H9 (cell line): ENCODE data around the gene DNAI2. TPM values are rescaled to one million over a fixed set of nuclear protein-coding genes. Genes with fewer than 3 reads are reported as not detected.

Experiments
- DNase-seq: peaks from one replicate; pipeline ENCODE4 v3.0.0-alpha.2; 2017
- H2AFZ ChIP-seq: one replicate; pipeline ENCODE4 v1.6.1; 2013; ENCODE audit warnings: mild to moderate bottlenecking, low read length, control low read depth, moderate library complexity
- H2AK5ac ChIP-seq: 2 replicates; pipeline ENCODE4 v1.6.1; 2013; ENCODE audit warnings: low read length, control low read depth, mixed read lengths; ENCODE audit not compliant: insufficient read length
- H2BK120ac ChIP-seq: one replicate; pipeline ENCODE4 v1.6.1; 2013; ENCODE audit warnings: low read depth, mild to moderate bottlenecking, low read length, control low read depth, inconsistent platforms; ENCODE audit not compliant: poor library complexity, severe bottlenecking
- H2BK12ac ChIP-seq: 2 replicates; pipeline ENCODE4 v1.6.1; 2013; ENCODE audit warnings: low read length, control low read depth, mixed read lengths, low read depth; ENCODE audit not compliant: insufficient read length
- H2BK15ac ChIP-seq: 2 replicates; pipeline ENCODE4 v1.6.1; 2013; ENCODE audit warnings: low read depth, low read length, control low read depth
- H2BK20ac ChIP-seq: one replicate; pipeline ENCODE4 v1.6.1; 2013; ENCODE audit warnings: low read depth, mild to moderate bottlenecking, low read length, control low read depth, inconsistent platforms; ENCODE audit not compliant: poor library complexity, severe bottlenecking
- H2BK5ac ChIP-seq: 2 replicates; pipeline ENCODE4 v1.6.1; 2013; ENCODE audit warnings: low read length, control low read depth, mixed read lengths; ENCODE audit not compliant: insufficient read length
- H3K14ac ChIP-seq: 2 replicates; pipeline ENCODE4 v1.6.1; 2013; ENCODE audit warnings: low read length, control low read depth; ENCODE audit not compliant: insufficient read depth
- H3K18ac ChIP-seq: 2 replicates; pipeline ENCODE4 v1.6.1; 2013; ENCODE audit warnings: low read depth, mild to moderate bottlenecking, mixed read lengths, low read length, control low read depth; ENCODE audit not compliant: insufficient read length
- H3K23ac ChIP-seq: 2 replicates; pipeline ENCODE4 v1.6.1; 2013; ENCODE audit warnings: low read length, control low read depth, mixed read lengths, low read depth; ENCODE audit not compliant: insufficient read length
- H3K23me2 ChIP-seq: 2 replicates; pipeline ENCODE4 v1.6.1; 2013; ENCODE audit warnings: low read depth, mild to moderate bottlenecking, mixed read lengths, low read length, control low read depth; ENCODE audit not compliant: insufficient read length, poor library complexity, severe bottlenecking
- H3K27ac ChIP-seq: 2 replicates; pipeline ENCODE4 v1.5.1; 2013; ENCODE audit warnings: low read length, control low read depth, mixed read lengths, low read depth; ENCODE audit not compliant: insufficient read length
- H3K27me3 ChIP-seq: 2 replicates; pipeline ENCODE4 v1.6.1; 2013; ENCODE audit warnings: low read length, control low read depth, inconsistent platforms; ENCODE audit not compliant: insufficient read depth
- H3K4ac ChIP-seq: 2 replicates; pipeline ENCODE4 v1.6.1; 2013; ENCODE audit warnings: low read depth, mild to moderate bottlenecking, control low read depth, inconsistent platforms, low read length, moderate library complexity
- H3K4me1 ChIP-seq: 2 replicates; pipeline ENCODE4 v1.6.1; 2013; ENCODE audit warnings: low read length, control low read depth, inconsistent platforms; ENCODE audit not compliant: insufficient read depth
- H3K4me2 ChIP-seq: 2 replicates; pipeline ENCODE4 v1.6.1; 2013; ENCODE audit warnings: low read length, control low read depth, mixed read lengths; ENCODE audit not compliant: insufficient read length, insufficient read depth
- H3K56ac ChIP-seq: 2 replicates; pipeline ENCODE4 v1.6.1; 2013; ENCODE audit warnings: low read depth, mild to moderate bottlenecking, mixed read lengths, low read length, control low read depth; ENCODE audit not compliant: insufficient read length
- H3K79me1 ChIP-seq: 2 replicates; pipeline ENCODE4 v1.6.1; 2013; ENCODE audit warnings: low read depth, mild to moderate bottlenecking, moderate library complexity, low read length, control low read depth, inconsistent platforms; ENCODE audit not compliant: insufficient read depth, poor library complexity, severe bottlenecking
- H3K79me2 ChIP-seq: 2 replicates; pipeline ENCODE4 v1.6.1; 2013; ENCODE audit warnings: low read length, control low read depth, inconsistent platforms; ENCODE audit not compliant: insufficient read depth
- H3K9ac ChIP-seq: 2 replicates; pipeline ENCODE4 v1.6.1; 2013; ENCODE audit warnings: low read length, control low read depth, mixed read lengths; ENCODE audit not compliant: insufficient read length; ENCODE audit errors: extremely low read depth
- H3K9me3 ChIP-seq: one replicate; pipeline ENCODE4 v1.6.1; 2013; ENCODE audit warnings: low read depth, low read length, inconsistent platforms; ENCODE audit not compliant: control insufficient read depth
- H3T11ph ChIP-seq: one replicate; pipeline ENCODE4 v1.6.1; 2013; ENCODE audit warnings: mild to moderate bottlenecking, low read length, control low read depth, inconsistent platforms
- H4K20me1 ChIP-seq: one replicate; pipeline ENCODE4 v1.6.1; 2013; ENCODE audit not compliant: control insufficient read depth, insufficient read length, insufficient read depth
- H4K5ac ChIP-seq: 2 replicates; pipeline ENCODE4 v1.6.1; 2013; ENCODE audit warnings: low read depth, mild to moderate bottlenecking, mixed read lengths, low read length, control low read depth; ENCODE audit not compliant: insufficient read length
- H4K8ac ChIP-seq: replicated peaks from 2 replicates; pipeline ENCODE4 v1.6.1; 2013; ENCODE audit warnings: low read length, control low read depth, mixed read lengths, low read depth; ENCODE audit not compliant: insufficient read length
- H4K91ac ChIP-seq: 2 replicates; pipeline ENCODE4 v1.6.1; 2013; ENCODE audit warnings: low read depth, mild to moderate bottlenecking, moderate library complexity, mixed read lengths, low read length, control low read depth; ENCODE audit not compliant: insufficient read length
- H3K27ac Mint-ChIP-seq, 3 experiments: 2 replicates in 2 of 3; 3 replicates in 1 of 3; pipeline ENCODE4 v1.8.0; 2020 to 2021; ENCODE audit warnings: mixed read lengths in 3 of 3, mild to moderate bottlenecking in 1 of 3, moderate library complexity in 1 of 3
- H3K27me3 Mint-ChIP-seq: 2 replicates; pipeline ENCODE4 v1.8.0; 2021; ENCODE audit warnings: low read depth, mild to moderate bottlenecking, moderate library complexity, mixed read lengths
- H3K36me3 Mint-ChIP-seq, 3 experiments: 2 replicates in 2 of 3; 3 replicates in 1 of 3; pipeline ENCODE4 v1.8.0; 2020 to 2021; ENCODE audit warnings: low read depth in 3 of 3, mixed read lengths in 3 of 3; ENCODE audit not compliant: insufficient read depth in 1 of 3
- H3K4me1 Mint-ChIP-seq, 2 experiments: 2 replicates each; pipeline ENCODE4 v1.8.0; 2020; ENCODE audit warnings: mixed read lengths in 2 of 2
- H3K4me3 Mint-ChIP-seq, 2 experiments: 2 replicates in 1 of 2; 3 replicates in 1 of 2; pipeline ENCODE4 v1.8.0; 2020 to 2021; ENCODE audit warnings: mild to moderate bottlenecking in 2 of 2, mixed read lengths in 2 of 2, moderate library complexity in 1 of 2
- H3K9me3 Mint-ChIP-seq, 2 experiments: 2 replicates in 1 of 2; 3 replicates in 1 of 2; pipeline ENCODE4 v1.8.0; 2020; ENCODE audit warnings: mild to moderate bottlenecking in 2 of 2, mixed read lengths in 2 of 2, moderate library complexity in 1 of 2
- CTCF ChIP-seq: fragments of 200-600 bp; sonication (generic); conservative IDR thresholded peaks from 3 replicates; pipeline ENCODE4 v1.8.0; 2021; ENCODE audit warnings: antibody characterized with exemption, mild to moderate bottlenecking
- WGBS: extraction: QIAGEN DNeasy Blood & Tissue Kit; methylation state at CpG from one replicate; pipeline ENCODE4 v1.1.7; 2013; ENCODE audit warnings: missing lambda C conversion rate, low lambda C conversion rate, mixed read lengths; ENCODE audit not compliant: insufficient read length; ENCODE audit errors: extremely low coverage; 5-methylcytosine and 5-hydroxymethylcytosine counted together
- total RNA-seq: library from RNA; stranded (reverse); gene quantifications from 2 replicates; pipeline ENCODE4 v1.2.1, GENCODE V29; 2021

Gene DNAI2
- total RNA-seq, 1 experiment from 2014 or later, result not detected

GRCh38 chr17:74268558-74268957 is 5.5 kb upstream of the DNAI2 start:
- Histone ChIP-seq H4K5ac (no peak overlapping the region), H3K79me2 (no peaks in the 10 kb centered on the region), H2BK20ac (no peak overlapping the region), H4K91ac (no peak overlapping the region), H3K23ac (no peak overlapping the region), H3K27ac (no peak overlapping the region), H3K23me2 (no peaks in the 10 kb centered on the region), H3K14ac (no peak overlapping the region), H3K56ac (no peak overlapping the region), H4K20me1 (no peaks in the 10 kb centered on the region), H3K4me1 (no peaks in the 10 kb centered on the region; the same call in 1 of the 2 replicates), H3K27me3 (no peaks in the 10 kb centered on the region), H3T11ph (no peak overlapping the region), H3K79me1 (no peaks in the 10 kb centered on the region), H2AFZ (no peak overlapping the region), H3K4ac (no peak overlapping the region), H4K8ac (no peak overlapping the region), H3K18ac (no peak overlapping the region), H3K9ac (no peak overlapping the region), H2BK12ac (no peak overlapping the region), H3K9me3 (no peaks in the 10 kb centered on the region), H2BK5ac (no peak overlapping the region), H2BK120ac (no peak overlapping the region), H2AK5ac (no peak overlapping the region), H2BK15ac (no peak overlapping the region), H3K4me2 (no peak overlapping the region)
- TF ChIP-seq CTCF, result no peak
- WGBS, result no CpG with 5 or more reads among the region's 8 CpGs
- Mint-ChIP-seq H3K4me3 (no peak overlapping the region), H3K4me1 (peaks cover 16 to 33% of the 10 kb centered on the region in 2 experiments), H3K27ac (peak overlapping the region in 1 of 3 experiments; percentile 60; a peak in 2 of 7 replicates), H3K36me3 (no peaks in the 10 kb centered on the region), H3K9me3 (no peaks in the 10 kb centered on the region), H3K27me3 (peaks cover 36% of the 10 kb centered on the region)
- no peak for DNase-seq
